Smooth muscle cell of the pulmonary artery (primary cell): ENCODE results near the gene C6orf118. TPM values are rescaled to one million over a fixed set of nuclear protein-coding genes. Genes with fewer than 3 reads are reported as not detected.

Source experiments
- total RNA-seq: library from RNA; depleted of rRNA; stranded (reverse); fragments of >200 nt; gene quantifications from 2 replicates; pipeline ENCODE4 v1.2.3, GENCODE V29; 2014

The C6orf118 gene
- not detected in 2 replicates for total RNA-seq

GRCh38 chr6:165308926-165309731 lies at the start of gene C6orf118:
TSS of gene C6orf118 (minus strand) at chr6:165309605. CDS start at chr6:165309586, 19 bp downstream.

